Esophagus squamous epithelium (tissue), 4 donors: ENCODE measurements around the gene SLC30A3.

Experiments used
- POLR2A ChIP-seq, 4 donors: fragments of 450-650 bp; IDR thresholded peaks; one replicate each; pipeline ENCODE4 v1.6.1; 2017; ENCODE audit warnings: antibody characterized with exemption in 4 of 4, mild to moderate bottlenecking in 4 of 4, moderate library complexity in 3 of 4
- TF ChIP-seq, protein P1 (sequence below), 6 experiments: fragments of 450-650 bp in 4 of 6; fragments of 200-600 bp in 2 of 6; sonication (generic) in 2 of 6; IDR thresholded peaks; one replicate each; pipeline ENCODE4 v1.5.1; 2016 to 2019; ENCODE audit warnings: antibody characterized with exemption in 6 of 6, mild to moderate bottlenecking in 4 of 6, moderate library complexity in 4 of 6

DNA sequence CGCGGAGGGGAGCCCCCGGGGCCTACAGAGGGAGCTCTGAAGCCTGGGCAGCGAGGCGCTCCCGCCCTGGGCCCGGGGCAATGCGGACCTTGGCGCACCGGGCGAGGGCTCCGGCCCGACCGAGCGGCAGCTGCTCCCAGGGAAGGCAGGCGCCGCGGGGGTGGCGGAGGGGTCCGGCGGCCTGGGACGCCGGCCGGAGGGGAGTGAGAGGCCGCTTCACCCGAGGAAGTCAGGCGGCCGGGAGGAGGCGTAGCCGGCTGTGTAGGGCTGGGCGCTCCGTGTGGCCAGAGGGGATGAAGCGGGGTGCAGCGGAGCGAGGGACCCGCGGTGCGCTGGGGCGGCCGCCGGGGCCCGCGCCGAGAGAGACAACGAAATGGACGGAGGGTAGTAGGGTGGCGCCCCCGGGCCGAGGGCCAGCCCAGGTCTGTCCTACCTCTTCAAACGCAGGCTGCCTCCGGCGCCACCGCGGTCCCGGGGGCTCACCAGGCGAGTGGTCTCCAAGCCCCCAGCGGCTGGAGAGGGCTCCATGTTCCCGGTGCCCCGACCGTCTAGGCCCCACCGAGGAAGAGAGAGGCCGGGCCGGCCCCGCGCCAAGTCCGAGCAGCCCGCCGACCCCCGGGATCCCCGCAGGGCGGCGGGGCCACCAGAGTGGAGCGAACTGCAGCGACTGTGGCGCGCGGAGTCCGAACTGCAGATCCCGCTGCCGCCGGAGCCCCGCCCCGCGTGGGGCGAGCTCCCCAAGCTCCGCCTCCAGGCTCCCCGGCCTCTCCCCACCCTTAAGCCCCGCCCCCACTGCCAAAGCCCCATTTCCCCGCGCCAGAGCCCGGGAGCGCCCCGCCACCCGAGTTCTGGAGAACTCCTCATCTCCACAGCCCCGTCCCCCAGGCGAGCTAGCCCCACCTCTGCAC is at the start of gene SLC30A3:
- TF ChIP-seq, protein P1, sequence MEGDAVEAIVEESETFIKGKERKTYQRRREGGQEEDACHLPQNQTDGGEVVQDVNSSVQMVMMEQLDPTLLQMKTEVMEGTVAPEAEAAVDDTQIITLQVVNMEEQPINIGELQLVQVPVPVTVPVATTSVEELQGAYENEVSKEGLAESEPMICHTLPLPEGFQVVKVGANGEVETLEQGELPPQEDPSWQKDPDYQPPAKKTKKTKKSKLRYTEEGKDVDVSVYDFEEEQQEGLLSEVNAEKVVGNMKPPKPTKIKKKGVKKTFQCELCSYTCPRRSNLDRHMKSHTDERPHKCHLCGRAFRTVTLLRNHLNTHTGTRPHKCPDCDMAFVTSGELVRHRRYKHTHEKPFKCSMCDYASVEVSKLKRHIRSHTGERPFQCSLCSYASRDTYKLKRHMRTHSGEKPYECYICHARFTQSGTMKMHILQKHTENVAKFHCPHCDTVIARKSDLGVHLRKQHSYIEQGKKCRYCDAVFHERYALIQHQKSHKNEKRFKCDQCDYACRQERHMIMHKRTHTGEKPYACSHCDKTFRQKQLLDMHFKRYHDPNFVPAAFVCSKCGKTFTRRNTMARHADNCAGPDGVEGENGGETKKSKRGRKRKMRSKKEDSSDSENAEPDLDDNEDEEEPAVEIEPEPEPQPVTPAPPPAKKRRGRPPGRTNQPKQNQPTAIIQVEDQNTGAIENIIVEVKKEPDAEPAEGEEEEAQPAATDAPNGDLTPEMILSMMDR (IDR thresholded peaks at IDR 0.05) = no peak
- TF ChIP-seq POLR2A (IDR thresholded peaks at IDR 0.05) = no peak
